ENCODE measurements around the gene KDF1.

Gene KDF1

DNA sequence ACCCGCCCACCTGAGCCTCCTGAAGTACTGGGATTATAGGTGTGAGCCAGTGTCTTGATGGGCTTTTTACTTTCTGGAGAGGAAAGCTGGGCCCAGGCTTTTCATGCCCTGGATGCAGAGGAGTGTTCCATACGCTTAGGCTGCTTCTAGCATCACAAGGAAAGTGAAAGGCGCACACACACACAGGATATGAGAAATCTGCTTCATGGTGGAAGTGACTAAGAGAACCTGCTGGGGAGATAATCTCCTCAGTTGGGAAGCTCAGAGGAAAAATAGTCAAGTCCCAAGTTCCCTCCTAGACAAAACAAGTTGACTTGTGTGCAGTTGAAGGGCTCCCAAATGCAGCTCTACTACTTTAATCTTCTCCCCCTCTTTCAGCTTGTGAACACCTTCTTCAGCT lies 36.6 kb downstream of the KDF1 start:
- TF ChIP-seq, protein P1, sequence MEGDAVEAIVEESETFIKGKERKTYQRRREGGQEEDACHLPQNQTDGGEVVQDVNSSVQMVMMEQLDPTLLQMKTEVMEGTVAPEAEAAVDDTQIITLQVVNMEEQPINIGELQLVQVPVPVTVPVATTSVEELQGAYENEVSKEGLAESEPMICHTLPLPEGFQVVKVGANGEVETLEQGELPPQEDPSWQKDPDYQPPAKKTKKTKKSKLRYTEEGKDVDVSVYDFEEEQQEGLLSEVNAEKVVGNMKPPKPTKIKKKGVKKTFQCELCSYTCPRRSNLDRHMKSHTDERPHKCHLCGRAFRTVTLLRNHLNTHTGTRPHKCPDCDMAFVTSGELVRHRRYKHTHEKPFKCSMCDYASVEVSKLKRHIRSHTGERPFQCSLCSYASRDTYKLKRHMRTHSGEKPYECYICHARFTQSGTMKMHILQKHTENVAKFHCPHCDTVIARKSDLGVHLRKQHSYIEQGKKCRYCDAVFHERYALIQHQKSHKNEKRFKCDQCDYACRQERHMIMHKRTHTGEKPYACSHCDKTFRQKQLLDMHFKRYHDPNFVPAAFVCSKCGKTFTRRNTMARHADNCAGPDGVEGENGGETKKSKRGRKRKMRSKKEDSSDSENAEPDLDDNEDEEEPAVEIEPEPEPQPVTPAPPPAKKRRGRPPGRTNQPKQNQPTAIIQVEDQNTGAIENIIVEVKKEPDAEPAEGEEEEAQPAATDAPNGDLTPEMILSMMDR (IDR thresholded peaks at IDR 0.05; ENCODE audit: insufficient read depth, low read length, poor library complexity, severe bottlenecking) = no peak
- Histone ChIP-seq H3K36me3 (ENCODE audit: control insufficient read depth, insufficient read depth, low read length) (peaks cover 13% of the 10 kb centered on the region), H3K4me3 (replicated peaks; ENCODE audit: low read depth, low read length) (no peak overlapping the region), H3K27me3 (replicated peaks; ENCODE audit: control insufficient read depth, insufficient read depth, low read length) (no peaks in the 10 kb centered on the region)
- DNase-seq (ENCODE audit: extremely low read depth, insufficient read length) = no peak

DNA sequence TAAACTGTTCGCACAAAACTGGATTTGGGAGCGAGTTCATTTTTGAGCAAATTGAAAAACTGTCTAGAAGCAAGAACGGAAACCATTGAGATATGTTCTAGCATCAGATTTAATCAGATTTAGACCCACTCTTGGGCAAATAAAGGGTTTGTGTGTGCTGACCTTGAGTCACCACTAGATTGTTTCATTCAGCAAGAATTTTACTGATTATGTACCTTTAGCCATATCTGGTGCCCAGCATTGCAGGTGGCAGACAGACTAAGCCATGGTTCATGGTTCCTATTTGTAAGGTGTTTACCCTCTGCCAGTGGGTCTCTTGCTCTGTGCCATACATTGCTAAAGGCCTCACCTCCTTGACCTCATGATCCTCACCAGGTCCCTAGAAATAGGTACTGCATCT lies 37.4 kb downstream of the KDF1 start:
- TF ChIP-seq, protein P1 (IDR thresholded peaks at IDR 0.05; ENCODE audit: insufficient read depth, low read length, poor library complexity, severe bottlenecking) = no peak
- H3K27me3 ChIP-seq (replicated peaks; ENCODE audit: control insufficient read depth, insufficient read depth, low read length) = no peaks in the 10 kb centered on the region
- peaks cover 13% of the 10 kb centered on the region for H3K36me3 ChIP-seq (ENCODE audit: control insufficient read depth, insufficient read depth, low read length)
- peak overlapping the region; percentile 89 for H3K4me3 ChIP-seq (replicated peaks; ENCODE audit: low read depth, low read length)
- DNase-seq (ENCODE audit: extremely low read depth, insufficient read length) = no peak

DNA sequence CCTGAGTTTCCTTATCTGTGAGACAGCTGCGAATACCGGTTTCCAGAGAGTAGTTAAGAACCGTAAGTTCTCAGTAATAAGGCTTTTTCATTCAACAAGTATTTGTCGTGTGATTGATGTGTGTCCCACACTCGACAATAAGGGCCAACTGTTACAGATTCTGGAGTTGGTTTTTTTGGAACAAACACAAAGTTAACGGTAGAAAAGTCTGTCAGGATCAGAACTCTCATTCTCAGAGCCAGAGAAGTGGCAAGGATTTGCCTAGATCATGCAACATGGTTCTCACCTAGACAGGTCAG lies 37.9 kb downstream of the KDF1 start:
- no peak for DNase-seq (ENCODE audit: extremely low read depth, insufficient read length)
- TF ChIP-seq, protein P1 (IDR thresholded peaks at IDR 0.05; ENCODE audit: insufficient read depth, low read length, poor library complexity, severe bottlenecking) = no peak
- Histone ChIP-seq H3K27me3 (replicated peaks; ENCODE audit: control insufficient read depth, insufficient read depth, low read length) (no peaks in the 10 kb centered on the region), H3K4me3 (replicated peaks; ENCODE audit: low read depth, low read length) (peak overlapping the region; percentile 89), H3K36me3 (ENCODE audit: control insufficient read depth, insufficient read depth, low read length) (peaks cover 11% of the 10 kb centered on the region)

DNA sequence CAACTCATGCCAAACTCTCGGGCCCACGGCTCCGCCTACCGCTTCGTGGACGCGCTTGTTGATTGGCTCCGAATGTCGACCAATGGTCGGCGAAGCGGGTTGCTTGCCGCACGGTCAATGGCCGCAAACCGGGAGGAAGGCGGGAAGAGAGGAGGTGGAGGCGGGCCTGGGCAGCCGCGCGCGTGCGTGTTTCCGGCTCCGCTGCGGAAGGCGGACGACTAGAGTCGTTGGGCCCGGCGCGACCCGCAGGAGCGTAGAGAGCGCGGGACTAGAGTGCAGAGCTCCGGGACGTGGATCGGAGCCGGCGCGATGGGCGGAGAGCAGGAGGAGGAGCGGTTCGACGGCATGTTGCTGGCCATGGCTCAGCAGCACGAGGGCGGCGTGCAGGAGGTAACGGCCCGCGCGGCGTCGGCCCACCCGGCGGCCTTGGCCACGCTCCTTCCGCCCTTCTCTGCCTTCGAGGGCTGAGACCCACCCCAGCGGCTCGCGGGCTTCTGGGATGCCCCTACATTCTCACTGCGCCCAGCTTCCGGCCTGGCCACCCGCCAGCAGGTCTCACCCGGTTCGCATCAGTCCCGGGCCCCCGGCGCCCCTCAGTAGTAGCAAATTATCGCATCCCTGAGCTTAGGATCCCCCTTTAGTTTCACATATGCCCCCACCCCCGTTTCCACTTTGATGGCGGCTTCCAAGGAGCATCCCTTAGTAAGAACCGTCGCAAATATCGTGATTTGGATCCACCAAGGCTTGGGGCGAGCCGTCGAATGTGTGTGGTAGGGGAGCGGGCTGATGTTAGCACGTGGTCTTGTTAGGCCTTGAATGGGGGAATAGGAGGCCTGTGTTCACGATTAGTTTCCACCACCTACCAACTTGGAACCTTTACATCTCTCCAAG lies 38.5 kb downstream of the KDF1 start, which contains the start of gene NUDC:
Gene NUDC, plus strand, starts transcription at position 204 of the 891 bp plus-strand sequence. Its CDS starts 106 bp downstream, at position 310.
- TF ChIP-seq, protein P1 (IDR thresholded peaks at IDR 0.05; ENCODE audit: insufficient read depth, low read length, poor library complexity, severe bottlenecking) = no peak
- Histone ChIP-seq H3K4me3 (replicated peaks; ENCODE audit: low read depth, low read length) (peak within 1 kb of the TSS; percentile 89), H3K36me3 (ENCODE audit: control insufficient read depth, insufficient read depth, low read length) (peaks cover 8% of the 10 kb centered on the region), H3K27me3 (replicated peaks; ENCODE audit: control insufficient read depth, insufficient read depth, low read length) (no peaks in the 10 kb centered on the region)
- DNase-seq (ENCODE audit: extremely low read depth, insufficient read length) = peak; percentile 98

DNA sequence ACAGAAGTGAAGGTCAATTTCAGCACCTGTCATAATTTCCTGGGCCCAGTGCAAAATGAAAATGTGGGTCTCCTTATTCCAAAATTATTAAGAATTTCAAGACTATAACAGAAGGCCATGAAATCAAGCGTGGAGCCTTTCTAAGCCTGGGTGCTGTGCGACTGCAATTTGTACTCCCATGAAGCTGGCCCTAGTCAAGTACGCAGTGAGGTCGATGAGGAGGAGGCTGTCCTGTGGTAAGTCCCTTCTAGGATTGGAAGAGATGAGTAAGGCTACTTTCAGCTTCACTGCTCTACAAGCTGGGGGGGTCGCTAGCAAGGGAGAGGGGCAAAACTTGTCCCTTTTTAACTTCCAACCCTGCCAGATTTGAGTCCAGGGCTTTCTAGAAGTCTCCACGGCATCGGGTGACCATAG lies 39.1 kb downstream of the KDF1 start:
- H3K4me3 ChIP-seq (replicated peaks; ENCODE audit: low read depth, low read length) = peak overlapping the region; percentile 47
- H3K36me3 ChIP-seq (ENCODE audit: control insufficient read depth, insufficient read depth, low read length) = peaks cover 8% of the 10 kb centered on the region
- DNase-seq (ENCODE audit: extremely low read depth, insufficient read length) = no peak
- TF ChIP-seq, protein P1 (IDR thresholded peaks at IDR 0.05; ENCODE audit: insufficient read depth, low read length, poor library complexity, severe bottlenecking) = no peak
- no peaks in the 10 kb centered on the region for H3K27me3 ChIP-seq (replicated peaks; ENCODE audit: control insufficient read depth, insufficient read depth, low read length)
